GM12891 (cell line): ENCODE measurements around the gene CEP83.

Source experiments
- POLR2A ChIP-seq: IDR thresholded peaks from 2 replicates; pipeline ENCODE4 v1.6.1; 2011; ENCODE audit warnings: low read depth, low read length, control low read depth
- POLR2AphosphoS5 ChIP-seq: IDR thresholded peaks from 2 replicates; pipeline ENCODE4 v1.6.1; 2011; ENCODE audit warnings: low read depth, low read length, control low read depth
- TAF1 ChIP-seq: IDR thresholded peaks from 2 replicates; pipeline ENCODE4 v1.6.1; 2011; ENCODE audit warnings: low read depth, low read length, control low read depth

DNA sequence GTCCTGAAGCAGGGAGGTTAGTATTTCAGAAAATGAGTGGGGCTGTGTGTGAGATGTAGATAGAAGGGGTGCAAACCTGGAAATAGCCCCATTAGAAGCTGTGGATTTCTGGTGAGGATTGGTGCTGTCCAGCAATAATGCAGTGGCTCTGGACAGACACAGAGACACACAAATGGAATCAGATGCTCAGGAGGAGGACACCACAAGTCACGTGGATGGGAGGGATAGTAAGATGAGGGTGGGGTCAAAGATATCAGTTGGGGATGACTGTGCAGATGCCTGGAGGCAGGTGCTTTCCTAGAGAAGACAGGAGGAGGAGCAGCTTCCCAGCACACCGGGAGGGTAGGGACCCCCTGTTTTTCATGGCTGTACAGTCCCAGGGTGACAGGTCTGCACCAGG, 174.8 kb downstream of the CEP83 start:
- TF ChIP-seq TAF1 (no peak), POLR2A (no peak), POLR2AphosphoS5 (no peak)
